Measurements from ENCODE around the gene RABAC1.

- TF ChIP-seq CEBPB (IDR thresholded peaks at IDR 0.05; ENCODE audit: borderline replicate concordance, low read depth, low read length) (no peak), CTCF (CRISPR knock-in tag; IDR thresholded peaks at IDR 0.05) (no peak), TAF1 (CRISPR knock-in tag; IDR thresholded peaks at IDR 0.05) (no peak), BRCA1 (CRISPR knock-in tag; IDR thresholded peaks at IDR 0.05) (no peak), ZHX1 (CRISPR knock-in tag; IDR thresholded peaks at IDR 0.05; ENCODE audit: low read depth) (no peak), CCDC6 (CRISPR knock-in tag; IDR thresholded peaks at IDR 0.05) (no peak), RAD21 (CRISPR knock-in tag; IDR thresholded peaks at IDR 0.05) (no peak), POLR2AphosphoS5 (IDR thresholded peaks at IDR 0.05; ENCODE audit: low read depth, low read length) (no peak), NR1H2 (CRISPR knock-in tag; IDR thresholded peaks at IDR 0.05; ENCODE audit: borderline replicate concordance, low read depth) (no peak), ZSCAN30 (CRISPR knock-in tag; IDR thresholded peaks at IDR 0.05) (no peak), NCOA2 (CRISPR knock-in tag; IDR thresholded peaks at IDR 0.05) (no peak), ATF2 (CRISPR knock-in tag; IDR thresholded peaks at IDR 0.05) (no peak), ZNF660 (CRISPR knock-in tag; IDR thresholded peaks at IDR 0.05; ENCODE audit: borderline replicate concordance, low read depth) (no peak), SMARCC2 (IDR thresholded peaks at IDR 0.05) (no peak)
These were observed 31.9 kb upstream of the RABAC1 start for GRCh38 chr19:41991025-41991424.

All from HepG2 (cell line).